Adipocyte (in vitro differentiated cells): ENCODE results near the gene COL26A1.
"Not testable (repeated sequence)": the region's sequence is repeated elsewhere in the genome, so short reads cannot be mapped to it uniquely, and the experiment has no call there.

Experiments used
- DNase-seq: peaks from one replicate; pipeline ENCODE4 v3.0.0-alpha.2; 2015; ENCODE audit warnings: low read depth
- H3K27me3 ChIP-seq: replicated peaks from 2 replicates; pipeline ENCODE4 v1.7.0; 2013; ENCODE audit warnings: mild to moderate bottlenecking, low read length, moderate library complexity; ENCODE audit not compliant: control insufficient read depth, insufficient read depth
- H3K36me3 ChIP-seq: 2 replicates; pipeline ENCODE4 v1.7.0; 2013; ENCODE audit warnings: low read length, mild to moderate bottlenecking, moderate library complexity; ENCODE audit not compliant: control insufficient read depth, insufficient read depth, severe bottlenecking
- H3K4me1 ChIP-seq: 2 replicates; pipeline ENCODE4 v1.7.0; 2013; ENCODE audit warnings: mild to moderate bottlenecking, low read length, moderate library complexity; ENCODE audit not compliant: control insufficient read depth, insufficient read depth
- H3K4me3 ChIP-seq: 2 replicates; pipeline ENCODE4 v1.7.0; 2013; ENCODE audit warnings: mild to moderate bottlenecking, low read length, moderate library complexity
- H3K9ac ChIP-seq: 2 replicates; pipeline ENCODE4 v1.7.0; 2013; ENCODE audit warnings: mild to moderate bottlenecking, low read length, moderate library complexity
- H3K9me3 ChIP-seq: 2 replicates; pipeline ENCODE4 v1.7.0; 2013; ENCODE audit warnings: mild to moderate bottlenecking, low read length, moderate library complexity; ENCODE audit not compliant: control insufficient read depth

Gene COL26A1

DNA sequence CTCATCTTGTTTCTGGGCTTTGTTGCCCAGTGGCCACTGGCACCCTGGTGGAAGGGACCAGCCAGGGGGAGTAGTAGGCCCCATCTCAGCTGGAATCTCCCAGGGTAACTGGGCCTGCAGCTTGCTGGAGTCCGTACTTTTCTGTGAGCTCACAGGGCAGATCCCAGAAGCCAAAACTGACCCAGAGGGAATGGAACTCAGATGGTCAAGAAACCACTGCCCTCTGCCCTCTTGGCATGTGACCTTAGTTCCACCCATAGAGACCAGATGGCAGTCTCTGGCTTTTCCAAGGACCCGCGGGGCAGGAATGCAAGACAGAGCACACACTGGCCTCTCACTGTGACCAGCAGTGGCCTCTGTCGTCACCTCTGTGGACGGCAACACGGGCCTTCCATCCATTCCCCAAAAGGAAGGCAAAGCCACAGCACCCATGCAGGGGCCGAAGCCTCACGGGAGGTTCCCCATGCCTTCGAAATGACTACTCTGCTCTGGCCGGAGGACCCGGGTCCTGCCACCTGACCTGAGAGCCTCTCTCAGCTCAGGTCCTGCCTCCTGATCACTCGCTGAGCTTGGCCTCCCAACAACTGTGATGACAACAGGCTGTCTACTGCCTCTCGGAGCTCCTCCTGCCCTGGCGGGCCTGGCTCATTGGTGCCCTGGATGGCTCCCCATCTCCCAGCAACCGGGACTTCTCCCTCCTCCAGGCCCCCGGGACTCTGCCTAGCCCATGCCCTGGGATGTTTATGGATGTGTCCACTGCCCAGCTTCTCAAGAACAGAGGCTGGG lies 236.5 kb downstream of the COL26A1 start:
- peaks cover 5% of the 10 kb centered on the region for H3K9me3 ChIP-seq
- H3K27me3 ChIP-seq, result peaks cover 40% of the 10 kb centered on the region
- H3K4me3 ChIP-seq, result no peak overlapping the region
- H3K36me3 ChIP-seq, result no peaks in the 10 kb centered on the region
- DNase-seq, result no peak
- peaks cover 5% of the 10 kb centered on the region for H3K4me1 ChIP-seq
- no peak overlapping the region for H3K9ac ChIP-seq

DNA sequence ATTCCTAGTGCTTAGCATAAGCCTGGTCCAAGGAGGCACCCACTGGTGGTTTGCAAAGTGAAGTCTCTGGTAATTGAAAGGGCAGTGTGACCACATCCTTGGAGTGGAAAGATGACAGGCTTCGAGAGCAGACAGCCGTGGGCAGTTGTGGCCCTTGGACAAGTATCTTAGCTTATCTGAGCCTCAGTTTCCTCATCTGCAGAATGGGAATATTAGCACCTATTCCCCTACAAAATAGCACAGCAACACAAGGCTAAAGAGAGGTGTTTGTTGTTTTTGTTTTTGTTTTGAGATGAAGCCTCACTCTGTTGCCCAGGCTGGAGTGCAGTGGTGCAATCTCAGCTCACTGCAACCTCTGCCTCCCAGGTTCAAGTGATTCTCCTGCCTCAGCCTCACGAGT lies 237.1 kb downstream of the COL26A1 start:
- peaks cover 41% of the 10 kb centered on the region for H3K27me3 ChIP-seq
- peaks cover 5% of the 10 kb centered on the region for H3K9me3 ChIP-seq
- H3K36me3 ChIP-seq, result no peaks in the 10 kb centered on the region
- no peak for DNase-seq
- no peak overlapping the region for H3K9ac ChIP-seq
- no peak overlapping the region for H3K4me3 ChIP-seq
- H3K4me1 ChIP-seq, result peaks cover 5% of the 10 kb centered on the region

DNA sequence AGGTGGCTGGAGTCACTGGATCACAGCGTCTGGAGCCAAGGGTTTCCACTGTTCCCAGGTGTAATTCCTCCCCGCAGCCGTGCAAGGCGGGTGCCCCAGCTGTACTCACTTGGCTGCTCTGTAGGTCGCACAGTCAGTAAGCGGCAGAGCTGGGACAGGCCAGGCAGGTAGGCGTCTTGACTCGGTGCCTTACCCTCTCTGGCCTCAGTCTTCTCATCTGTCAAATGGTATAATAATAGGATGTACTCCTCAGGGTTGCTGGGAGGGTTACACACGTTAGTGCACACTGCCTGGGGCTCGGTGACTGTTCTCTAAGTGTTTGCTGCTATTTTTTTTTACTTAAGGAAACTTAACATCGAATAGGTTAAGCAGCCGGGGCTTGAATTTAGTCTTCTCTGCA lies 239.4 kb downstream of the COL26A1 start:
- no peak for DNase-seq
- Histone ChIP-seq H3K36me3 (no peaks in the 10 kb centered on the region), H3K27me3 (peaks cover 24% of the 10 kb centered on the region), H3K9ac (no peak overlapping the region), H3K9me3 (no peaks in the 10 kb centered on the region), H3K4me3 (no peak overlapping the region), H3K4me1 (peaks cover 5% of the 10 kb centered on the region)

DNA sequence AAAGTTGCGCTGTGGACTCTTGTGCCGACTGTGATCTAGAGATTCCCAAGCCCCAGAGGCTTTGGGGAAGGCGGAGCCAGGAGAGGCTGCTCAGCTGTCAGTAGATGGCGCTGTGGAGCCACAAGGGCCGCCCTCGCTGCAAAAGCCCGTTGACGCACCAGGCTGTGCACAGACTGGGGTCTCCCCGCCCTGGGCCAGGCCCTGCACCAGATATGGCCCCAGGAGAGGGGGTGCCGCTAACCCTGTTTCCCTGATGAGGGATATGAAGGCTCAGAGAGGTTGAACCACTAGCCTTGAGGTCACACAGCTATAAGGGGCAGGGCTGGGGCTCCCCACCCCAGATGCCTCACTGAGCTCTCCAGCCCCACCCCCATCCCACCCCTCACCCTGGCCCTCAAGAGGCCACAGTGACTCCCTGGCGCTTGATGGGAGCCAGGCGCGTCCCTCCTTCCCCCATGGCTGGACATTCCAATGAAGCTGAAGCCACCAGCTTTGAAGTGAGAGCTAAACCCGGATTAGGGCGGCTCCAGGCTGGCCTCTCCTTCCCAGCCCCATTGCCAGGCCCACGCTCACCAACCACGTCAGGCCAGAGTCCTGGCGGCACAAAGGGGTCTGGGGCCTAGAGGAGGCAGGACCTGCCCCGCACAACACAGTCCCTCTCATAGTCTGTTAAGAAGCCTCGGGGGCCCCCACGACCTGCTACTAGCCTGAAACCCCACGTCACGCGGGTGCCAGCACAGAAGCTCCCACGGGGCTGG lies 240.0 kb downstream of the COL26A1 start:
- no peak overlapping the region for H3K9ac ChIP-seq
- peaks cover 24% of the 10 kb centered on the region for H3K27me3 ChIP-seq
- H3K36me3 ChIP-seq, result no peaks in the 10 kb centered on the region
- H3K4me3 ChIP-seq, result no peak overlapping the region
- peak; percentile 92 for DNase-seq
- peaks cover 5% of the 10 kb centered on the region for H3K4me1 ChIP-seq
- H3K9me3 ChIP-seq, result no peaks in the 10 kb centered on the region

DNA sequence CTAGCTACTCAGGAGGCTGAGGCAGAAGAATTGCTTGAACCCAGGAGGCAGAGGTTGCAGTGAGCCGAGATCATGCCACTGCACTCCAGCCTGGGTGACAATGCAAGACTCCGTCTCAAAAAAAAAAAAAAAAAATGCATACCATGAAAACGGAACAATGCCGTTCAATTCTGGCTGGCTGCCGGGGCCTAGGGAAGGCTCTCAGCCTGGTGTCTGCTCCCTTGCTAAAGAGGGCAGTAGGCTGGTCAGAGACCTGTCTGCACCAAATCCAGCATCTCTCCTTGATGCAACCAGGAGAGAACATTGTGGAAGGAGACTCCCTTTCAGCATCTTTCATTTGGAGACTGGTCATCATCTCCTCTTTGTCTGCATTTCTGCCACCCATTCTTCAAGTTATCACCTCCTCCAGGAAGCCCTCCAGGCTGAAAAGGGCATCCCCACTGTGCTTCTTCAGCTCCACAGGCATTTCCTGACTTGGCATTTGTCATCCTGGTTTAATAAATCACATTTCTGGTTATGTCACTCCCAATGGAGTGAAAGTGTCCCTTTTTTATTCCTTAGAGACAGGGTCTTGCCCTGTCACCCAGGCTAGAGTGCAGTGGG lies 241.8 kb downstream of the COL26A1 start:
- no peaks in the 10 kb centered on the region for H3K4me1 ChIP-seq
- H3K27me3 ChIP-seq, result peaks cover 24% of the 10 kb centered on the region

DNA sequence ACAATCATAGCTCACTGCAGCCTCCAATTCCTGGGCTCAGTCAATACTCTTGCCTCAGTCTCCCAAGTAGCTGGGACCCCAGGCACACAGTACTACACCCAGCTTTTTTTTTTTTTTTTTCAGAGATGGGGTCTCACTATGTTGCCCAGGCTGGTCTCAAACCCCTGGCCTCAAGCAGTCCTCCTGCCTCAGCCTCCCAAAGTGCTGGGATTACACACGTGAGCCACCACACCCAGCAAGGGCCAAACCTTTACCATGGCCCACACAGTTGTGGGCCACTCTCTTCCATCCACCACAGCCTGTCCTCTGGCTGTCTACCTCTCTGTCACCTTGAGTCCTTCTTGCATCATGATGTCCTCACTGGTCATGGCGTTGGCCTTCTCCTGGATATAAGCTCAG lies 242.3 kb downstream of the COL26A1 start:
- H3K4me1 ChIP-seq, DNase-seq, H3K9ac ChIP-seq, H3K4me3 ChIP-seq, H3K36me3 ChIP-seq, H3K9me3 ChIP-seq: not testable (repeated sequence)
- H3K27me3 ChIP-seq, result peaks cover 24% of the 10 kb centered on the region

More for the DNA sequence above, 241.8 kb downstream of the COL26A1 start:
- H3K36me3 ChIP-seq, result no peaks in the 10 kb centered on the region
- DNase-seq, result no peak
- no peak overlapping the region for H3K4me3 ChIP-seq
- no peaks in the 10 kb centered on the region for H3K9me3 ChIP-seq
- H3K9ac ChIP-seq, result no peak overlapping the region

DNA sequence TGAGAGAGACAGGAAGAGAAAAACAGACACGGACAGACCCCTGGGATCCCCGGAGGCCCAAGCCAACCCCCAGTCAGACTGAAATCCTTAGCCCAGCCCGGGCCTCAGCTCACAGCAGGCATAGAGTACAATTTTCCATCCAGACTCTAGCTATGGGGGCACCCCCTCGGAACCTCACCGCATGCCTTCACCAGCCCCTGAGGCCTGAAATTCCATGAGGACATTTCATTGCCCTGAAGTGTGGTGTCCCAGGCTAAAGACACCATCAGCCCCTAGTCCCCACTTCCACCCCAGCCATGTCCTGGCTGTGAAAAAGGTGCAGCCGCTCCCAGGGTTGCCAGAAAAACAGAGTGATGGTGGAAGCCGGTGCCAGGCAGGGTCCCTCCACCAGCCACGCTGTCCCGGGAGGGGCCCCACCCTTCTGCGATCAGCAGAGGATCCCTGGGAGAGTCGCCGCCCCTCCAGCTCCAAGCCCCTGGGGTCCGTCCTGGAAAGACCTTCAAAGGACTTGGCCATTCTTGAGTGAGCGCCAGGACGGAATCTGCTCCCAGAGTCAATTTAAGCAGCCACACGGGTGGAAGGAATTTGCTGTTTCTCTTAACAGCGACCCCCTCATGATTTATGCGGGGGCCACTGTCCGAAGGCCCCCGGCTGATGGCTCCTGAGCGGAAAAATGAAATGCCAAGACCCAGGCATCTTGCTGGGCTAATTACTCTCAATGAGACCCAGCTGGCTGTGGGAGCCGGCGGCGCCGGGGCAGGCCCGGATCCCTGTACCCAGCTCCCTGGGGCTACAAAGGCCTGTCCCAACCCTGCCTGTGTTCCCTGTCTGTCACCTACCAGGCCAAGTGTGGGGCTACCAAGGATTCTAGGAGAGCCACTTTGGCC lies 243.2 kb downstream of the COL26A1 start:
- H3K9ac ChIP-seq, result no peak overlapping the region
- no peak overlapping the region for H3K4me3 ChIP-seq
- no peaks in the 10 kb centered on the region for H3K36me3 ChIP-seq
- peaks cover 17% of the 10 kb centered on the region for H3K27me3 ChIP-seq
- no peaks in the 10 kb centered on the region for H3K4me1 ChIP-seq
- H3K9me3 ChIP-seq, result no peaks in the 10 kb centered on the region
- no peak for DNase-seq

DNA sequence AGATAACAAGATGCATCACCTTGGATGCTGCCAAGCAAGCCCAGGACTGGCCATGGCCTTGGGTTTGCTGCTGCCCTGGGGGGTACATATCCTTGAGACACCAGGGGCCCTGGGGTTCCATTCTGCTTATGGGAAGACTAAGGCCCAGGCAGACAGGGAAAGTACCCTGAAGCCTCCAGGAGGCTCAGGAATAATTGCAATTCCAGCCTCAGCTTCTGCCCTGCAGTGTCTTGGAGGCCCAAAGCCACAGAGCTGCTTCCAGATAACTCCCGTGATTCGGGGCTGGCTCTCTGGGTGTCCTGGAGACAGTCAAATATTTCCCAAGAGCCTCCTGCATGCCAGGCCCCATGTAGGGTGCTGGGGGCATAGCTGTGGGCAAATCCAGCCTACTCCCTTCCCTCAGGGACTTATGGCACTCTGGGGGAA lies 243.8 kb downstream of the COL26A1 start:
- Histone ChIP-seq H3K36me3 (no peaks in the 10 kb centered on the region), H3K4me3 (no peak overlapping the region), H3K9me3 (no peaks in the 10 kb centered on the region), H3K9ac (no peak overlapping the region), H3K27me3 (peaks cover 12% of the 10 kb centered on the region), H3K4me1 (no peaks in the 10 kb centered on the region)
- DNase-seq, result no peak
